ENCODE data around the gene IKZF1.
A peak's percentile ranks its signal among the peaks of the same experiment; 100 is the strongest.

IKZF1 gene

DNA sequence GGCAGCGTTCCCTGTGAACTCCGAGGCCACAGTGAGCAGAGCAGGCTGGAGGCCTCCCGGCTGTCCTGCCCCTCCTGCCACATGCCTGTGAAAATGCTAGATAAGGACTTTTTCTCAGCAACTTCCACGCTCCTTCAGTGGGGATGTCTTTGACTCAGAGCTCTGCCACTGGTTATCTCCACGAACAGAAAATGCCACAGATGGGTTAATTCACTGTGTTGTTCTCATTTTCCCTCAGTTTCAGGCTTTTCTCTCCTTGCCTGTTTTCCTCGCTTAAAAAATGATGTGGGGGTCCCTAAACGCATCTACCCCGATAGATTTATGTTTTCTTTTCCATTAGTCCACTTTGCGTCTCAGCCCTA, 51.3 kb downstream of the IKZF1 start:
- no peak for DNase-seq (ENCODE audit: low read depth in 2 of 2)

DNA sequence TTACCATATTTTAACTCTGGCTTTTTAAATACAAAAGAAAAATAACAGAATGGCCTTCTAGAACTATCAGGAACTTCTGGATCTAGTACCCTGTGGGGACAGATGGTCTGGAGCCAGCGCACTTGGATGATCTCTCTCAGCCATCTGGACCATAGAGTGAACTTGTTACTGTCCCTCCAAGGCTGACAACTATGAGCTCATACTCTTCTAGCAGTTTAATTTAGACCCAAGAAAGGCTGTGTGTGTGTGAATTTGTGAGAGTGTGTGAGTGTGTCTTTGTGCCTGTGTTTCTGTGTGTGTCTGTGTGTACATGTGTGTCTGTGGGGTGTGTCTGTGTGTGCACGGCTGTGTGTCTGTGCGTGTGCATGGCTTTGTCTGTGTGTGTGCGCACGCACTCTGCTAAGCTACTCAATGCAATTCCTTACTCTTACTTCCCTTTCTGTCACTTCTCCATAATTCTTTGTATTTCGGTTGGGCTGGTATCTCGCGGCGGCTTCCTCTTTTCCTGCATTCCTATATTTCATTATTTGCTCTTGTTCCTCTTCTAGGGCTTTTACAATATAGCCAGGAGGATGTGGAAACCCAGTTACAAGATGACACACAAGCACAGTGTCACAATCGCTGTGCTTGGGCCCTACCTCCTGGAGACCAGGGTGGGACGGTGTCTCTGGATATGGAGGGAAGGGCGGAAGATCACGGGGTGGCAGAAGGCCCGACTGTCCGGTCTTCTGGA, 51.9 kb downstream of the IKZF1 start:
- DNase-seq (ENCODE audit: low read depth in 2 of 2) = no peak

DNA sequence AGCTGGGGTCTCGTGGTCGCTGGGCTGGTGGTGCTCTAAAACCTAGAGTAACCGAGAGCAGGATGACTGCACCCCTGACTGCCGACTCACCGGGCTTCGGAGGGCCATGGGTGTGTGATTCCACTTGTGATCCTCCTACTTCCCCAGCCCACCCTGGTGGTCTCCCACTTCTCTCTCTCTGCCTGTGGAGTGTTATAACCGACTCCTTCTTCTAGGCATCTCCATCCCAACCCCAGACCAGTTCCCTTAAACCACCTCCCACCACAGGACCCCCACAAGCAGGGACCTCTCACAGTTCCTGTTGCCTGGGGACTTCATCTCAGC, 52.4 kb downstream of the IKZF1 start:
- no peak for DNase-seq (ENCODE audit: low read depth in 2 of 2)

DNA sequence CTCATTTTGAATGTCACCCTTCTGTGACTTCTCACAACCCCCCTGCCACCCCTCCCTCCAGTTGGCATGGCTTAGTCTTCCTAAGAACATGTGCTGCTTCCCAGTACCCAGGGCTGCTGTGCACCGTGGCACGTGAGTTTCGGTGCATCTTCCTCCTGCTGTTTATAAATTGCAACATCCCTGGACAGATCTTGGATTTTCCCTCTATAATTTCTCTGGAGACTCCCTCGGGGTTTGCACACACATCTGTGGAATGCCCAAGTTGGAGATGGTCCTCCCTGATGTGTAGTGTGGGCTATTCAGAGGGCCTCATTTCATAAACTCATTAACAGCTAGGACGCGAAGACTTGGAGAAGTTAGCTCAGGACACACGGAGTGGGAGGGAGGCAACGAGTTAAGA, 52.9 kb downstream of the IKZF1 start:
- DNase-seq (ENCODE audit: low read depth in 2 of 2) = no peak

DNA sequence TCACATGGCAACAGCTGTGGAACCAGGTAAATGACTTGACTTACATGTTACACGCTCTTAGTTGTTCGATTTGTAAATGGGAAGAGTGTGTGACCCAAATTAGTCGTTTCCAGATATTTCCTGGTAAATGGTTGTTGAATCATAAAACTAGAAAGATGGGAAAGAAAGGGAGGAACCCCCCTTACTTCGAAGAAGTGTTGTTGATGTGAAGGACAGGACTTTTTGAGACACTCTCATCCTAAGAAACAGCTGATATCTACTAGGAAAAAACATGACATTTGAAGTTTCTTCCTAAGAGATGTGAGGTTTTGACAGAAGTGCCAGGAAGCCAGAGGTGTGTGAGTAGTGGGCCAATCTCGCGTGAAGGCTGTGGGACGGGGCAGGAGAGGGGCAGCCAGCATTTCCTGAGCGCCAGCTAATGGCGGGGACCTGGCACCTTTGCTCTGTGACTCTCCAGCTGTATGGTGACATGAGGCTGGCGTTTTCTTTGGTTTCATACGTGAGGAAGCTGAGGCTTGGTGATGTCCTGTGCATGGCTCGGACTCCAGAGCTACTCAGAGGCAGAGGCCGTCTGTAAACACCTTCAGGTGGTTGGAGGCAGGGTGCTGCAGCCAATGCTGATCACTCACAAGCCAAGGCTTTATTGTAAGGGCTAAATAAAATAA, 53.7 kb downstream of the IKZF1 start:
- DNase-seq (ENCODE audit: low read depth in 2 of 2) = no peak

DNA sequence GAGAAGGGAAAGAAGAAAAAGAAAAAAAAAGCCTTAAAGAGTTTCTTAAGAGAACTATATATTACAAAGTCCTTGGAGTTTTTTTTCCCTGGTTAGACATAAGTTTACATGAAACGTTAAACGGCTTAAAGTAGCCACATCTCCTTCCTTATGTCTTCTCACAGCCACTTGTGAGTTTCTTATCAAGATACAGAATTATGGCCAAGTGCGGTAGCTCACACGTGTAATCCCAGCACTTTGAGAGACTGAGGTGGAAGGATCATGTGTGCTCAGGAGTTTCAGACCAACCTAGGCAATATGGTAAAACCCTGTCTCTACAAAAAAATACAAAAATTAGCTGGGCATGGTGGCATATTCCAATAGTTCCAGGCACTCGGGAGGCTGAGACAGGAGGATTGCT, 54.3 kb downstream of the IKZF1 start:
- no peak for DNase-seq (ENCODE audit: low read depth in 2 of 2)

DNA sequence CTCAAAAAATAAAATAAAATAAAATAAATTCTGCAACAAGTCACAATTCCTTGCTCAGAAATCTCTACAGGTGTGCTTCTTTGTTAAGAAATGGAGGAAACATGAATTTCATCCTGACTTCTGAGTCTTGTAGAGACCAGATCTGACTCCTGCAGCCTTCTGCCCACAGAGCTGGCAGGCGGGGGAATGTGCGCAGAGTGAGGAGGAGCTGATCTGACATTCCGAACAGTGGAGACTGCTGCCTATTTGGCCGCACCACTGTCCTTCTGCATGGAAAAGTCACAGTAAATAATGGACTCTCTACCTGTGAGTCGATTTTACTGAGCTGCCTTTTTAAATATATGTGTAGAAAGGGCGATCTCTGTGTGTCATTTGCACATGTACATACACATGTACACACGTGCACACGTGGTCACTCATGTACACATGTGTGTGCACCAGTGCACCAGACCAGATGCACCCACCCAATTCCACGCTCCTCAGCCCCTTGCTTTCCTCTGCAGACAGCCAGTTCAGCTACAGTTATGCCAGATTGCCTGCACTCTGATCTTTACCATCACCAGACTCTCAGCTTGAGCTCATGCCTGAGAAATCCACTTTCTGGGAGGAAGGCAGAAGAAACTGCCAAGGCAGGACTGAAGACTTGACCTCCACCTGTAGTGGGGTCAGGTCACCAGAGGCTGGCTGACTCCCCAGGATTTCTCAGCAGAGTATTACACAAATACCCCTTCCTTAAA, 54.9 kb downstream of the IKZF1 start:
- DNase-seq (ENCODE audit: low read depth in 2 of 2) = no peak

DNA sequence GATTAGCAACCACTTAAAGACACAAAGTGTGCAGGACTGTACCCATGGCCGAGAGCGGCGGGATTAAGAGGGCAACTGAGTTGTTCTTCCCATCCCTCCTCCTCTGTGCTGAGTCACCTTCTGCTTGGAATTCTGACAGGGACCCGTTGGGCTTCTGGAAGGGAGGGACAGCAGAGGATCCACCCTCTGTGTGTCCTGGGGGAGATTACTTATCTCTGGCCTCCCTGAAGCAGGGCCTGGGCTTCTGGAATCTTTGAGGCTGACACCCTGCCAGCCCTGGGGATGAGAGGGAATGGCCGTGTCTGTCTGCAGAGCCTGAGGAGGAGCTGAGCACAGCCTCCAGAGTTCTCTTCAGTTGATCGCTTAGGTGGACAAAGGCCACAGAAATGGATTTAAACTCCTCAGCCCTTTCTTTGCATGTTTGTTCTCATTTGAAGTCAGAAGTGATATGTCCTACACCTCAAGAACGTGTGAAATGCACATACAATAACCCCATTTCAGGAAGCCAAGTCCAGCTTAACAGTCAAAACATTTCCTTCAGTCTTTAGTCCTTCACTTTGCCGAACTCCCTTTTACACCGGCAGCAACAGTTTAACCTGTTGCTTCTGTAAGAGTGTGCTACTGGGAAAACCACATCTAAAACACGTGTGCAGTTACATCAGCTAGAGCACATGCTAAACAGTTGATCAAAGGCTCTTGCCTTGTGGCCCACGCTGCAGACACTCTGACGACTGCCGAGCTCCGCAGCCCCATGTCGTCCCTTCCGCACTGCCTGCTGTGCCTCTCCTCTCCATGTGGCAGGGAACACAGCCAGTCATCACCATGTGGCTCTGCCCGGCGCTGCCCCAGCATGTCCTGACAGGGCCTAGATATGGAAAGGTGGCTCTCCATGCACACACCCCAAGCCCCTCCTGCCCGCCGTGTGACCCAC, 55.7 kb downstream of the IKZF1 start:
- DNase-seq (ENCODE audit: low read depth in 2 of 2) = peak; percentile 65 to 68

DNA sequence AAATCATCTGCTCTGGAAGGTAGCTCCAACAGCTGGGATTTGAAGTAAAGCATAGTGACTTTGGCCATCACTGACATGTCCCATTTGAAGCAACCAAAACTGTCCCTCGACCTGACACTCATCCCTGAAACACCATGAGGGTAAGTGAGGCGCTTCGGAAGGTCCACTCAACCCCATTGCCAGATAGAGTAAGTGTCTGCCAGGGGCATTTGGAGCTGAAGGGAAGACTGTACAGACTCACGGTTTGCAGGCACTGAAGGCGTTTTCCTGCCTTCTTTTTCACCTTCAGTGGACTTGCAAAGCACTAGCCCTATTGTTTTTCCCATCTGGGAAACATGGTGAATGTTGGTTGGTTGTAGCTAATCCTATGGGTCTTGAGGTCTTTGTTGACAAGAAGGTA, 57.6 kb downstream of the IKZF1 start:
- DNase-seq (ENCODE audit: low read depth in 2 of 2) = no peak

DNA sequence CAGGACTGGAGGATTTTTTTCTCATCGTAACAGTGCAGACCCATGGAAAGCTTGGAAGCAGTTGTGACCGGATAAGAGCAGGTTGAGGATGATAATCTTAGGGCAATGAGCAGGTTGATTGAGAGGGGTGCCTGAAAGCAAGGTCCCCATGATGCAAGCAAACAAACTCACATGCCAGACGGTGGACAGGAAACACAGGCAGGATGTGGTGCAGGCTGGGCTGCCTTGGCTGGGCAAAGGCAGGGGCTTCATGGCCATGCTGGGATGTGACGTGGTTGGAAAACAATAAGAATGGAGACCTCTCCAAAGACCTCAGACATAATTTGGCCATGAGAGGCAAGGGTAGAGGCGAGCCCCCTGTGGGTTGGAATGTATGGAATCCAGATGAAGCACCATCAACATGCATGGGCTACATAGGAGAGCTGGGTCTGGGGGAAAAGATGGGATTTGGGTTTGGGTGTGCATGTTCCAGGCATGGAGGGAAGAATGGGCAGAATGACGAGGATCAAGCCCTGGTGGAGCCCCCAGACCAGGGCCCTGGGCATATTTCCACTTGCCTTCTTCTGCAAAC, 58.3 kb downstream of the IKZF1 start:
- no peak for DNase-seq (ENCODE audit: low read depth in 2 of 2)

DNA sequence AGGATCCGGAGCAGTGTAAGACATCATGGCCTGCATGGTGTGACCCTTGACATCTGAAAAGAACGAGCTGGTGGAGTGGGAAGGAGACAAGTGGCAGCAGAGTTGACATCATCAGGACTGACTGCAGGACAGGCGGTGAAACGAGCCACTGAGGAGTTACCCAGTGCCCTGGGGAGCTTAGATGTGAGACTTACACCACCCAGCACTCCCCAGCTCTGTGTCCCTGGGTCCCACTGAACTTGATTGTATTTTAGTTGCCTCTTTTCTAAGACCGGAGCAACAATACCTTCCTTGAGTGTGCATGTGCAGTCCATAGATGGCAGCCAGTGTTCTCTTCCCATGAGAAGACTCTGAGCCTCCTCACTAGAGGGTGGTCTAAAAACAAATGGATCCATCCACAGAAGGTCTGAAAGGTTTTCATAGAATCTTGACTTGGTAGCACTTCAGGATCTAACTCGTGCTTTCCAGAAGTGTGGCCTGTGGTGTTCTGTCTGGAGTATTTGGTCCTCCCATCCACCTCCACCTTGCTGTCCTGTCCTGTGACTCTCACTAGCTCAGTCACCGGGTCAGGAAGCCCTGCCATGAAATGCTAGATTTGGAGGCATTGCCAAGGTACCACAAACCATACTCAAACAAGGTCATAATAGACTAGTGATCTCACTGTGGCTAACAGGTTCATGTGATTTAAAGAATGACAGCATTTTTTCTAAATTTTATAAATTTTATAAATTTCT, 59.0 kb downstream of the IKZF1 start:
- DNase-seq (ENCODE audit: low read depth in 2 of 2) = no peak

DNA sequence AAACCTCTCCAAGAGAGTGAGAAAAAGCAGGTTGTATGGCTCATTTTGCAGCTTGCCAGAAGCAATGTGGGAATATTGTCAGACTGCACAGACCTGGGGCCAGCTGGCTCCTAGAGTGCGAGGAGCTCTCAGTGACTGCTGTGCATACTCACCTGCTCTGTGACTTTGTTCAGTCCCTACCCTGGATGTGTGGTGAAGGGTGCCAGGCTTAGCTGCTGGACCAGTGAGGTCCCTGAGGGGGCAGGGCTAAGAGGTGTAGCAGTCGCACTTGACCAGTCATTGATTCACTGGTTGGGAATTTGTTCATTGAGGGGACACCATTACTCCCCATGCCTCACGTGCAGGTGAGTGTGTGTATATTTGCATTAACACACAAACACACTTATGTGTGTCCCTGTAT, 60.1 kb downstream of the IKZF1 start:
- DNase-seq (ENCODE audit: low read depth in 2 of 2) = no peak

DNA sequence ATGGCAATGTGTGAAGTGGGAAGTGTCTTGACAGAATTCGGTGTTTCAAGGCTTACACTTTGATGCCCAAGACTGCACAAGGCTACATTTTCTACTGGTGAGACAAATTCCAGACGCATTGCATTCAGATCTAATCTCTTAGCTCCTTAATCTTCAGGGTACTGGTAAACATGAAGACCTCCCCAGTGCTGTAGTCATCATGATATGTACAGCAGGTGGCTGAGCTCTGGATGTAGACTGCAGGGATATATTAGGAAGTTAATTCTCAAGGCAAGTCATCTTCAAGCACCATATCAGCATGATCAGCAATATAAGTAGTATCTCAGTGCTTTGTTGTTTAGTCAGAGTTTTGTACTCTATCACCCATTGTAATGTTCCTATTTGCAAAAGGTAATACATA, 61.8 kb downstream of the IKZF1 start:
- DNase-seq (ENCODE audit: low read depth in 2 of 2) = no peak

DNA sequence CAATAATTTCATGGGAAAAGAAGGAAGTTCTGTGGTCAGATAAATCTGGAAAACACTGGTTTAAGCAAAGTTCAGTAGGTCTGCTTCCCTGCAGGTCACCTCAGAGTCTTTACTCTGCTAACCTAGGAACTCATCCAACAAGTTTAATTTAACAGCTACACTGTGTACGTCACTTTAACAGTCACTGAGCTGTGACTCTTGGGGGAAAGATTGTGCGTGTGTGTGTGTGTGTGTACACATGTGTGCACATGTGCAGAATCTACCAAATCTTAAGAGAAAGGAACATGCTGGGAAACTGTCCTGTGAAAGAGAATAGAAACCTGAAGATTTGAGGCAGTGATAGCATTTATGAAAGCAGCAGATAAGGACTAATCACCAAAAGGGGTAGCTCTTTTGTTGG, 62.6 kb downstream of the IKZF1 start:
- DNase-seq (ENCODE audit: low read depth in 2 of 2) = no peak

DNA sequence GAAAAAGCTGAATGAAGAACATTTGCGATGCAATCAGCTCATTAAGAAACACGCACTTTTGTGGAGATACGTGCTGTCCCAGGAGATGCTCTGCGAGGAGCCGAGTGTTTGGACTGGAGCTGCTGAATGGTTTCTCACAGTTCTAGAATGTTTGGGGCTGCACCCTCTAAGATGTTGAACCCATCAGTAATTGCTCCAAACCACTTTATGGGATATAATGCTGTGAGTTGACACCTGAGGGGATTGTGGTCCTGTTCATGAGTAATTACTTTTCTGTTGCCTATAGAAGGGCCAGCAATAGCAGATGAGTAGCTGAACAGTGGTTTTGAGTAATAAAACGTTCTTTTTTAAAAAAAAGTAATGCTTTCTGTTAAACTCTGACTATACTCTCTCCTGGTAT, 63.1 kb downstream of the IKZF1 start:
- DNase-seq (ENCODE audit: low read depth in 2 of 2) = no peak

DNA sequence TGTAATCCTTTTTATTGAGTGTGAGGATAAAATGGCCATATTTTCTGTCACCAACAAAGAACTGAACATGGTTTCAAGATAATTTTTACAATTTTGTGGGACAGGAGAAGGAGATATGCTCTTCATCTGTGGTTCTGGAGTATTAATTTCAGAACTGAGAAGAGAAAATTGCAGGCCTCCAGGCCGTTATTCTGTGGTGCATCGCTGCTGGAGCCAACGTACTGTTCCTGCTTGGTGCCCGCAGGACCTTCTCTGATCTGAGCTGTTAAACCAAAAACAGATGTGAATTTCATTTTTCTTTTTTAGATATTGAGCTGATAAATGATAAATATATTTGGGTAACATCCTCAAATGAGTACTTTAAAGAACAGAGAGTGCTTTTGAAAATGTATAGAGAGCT, 63.9 kb downstream of the IKZF1 start:
- DNase-seq (ENCODE audit: low read depth in 2 of 2) = no peak

DNA sequence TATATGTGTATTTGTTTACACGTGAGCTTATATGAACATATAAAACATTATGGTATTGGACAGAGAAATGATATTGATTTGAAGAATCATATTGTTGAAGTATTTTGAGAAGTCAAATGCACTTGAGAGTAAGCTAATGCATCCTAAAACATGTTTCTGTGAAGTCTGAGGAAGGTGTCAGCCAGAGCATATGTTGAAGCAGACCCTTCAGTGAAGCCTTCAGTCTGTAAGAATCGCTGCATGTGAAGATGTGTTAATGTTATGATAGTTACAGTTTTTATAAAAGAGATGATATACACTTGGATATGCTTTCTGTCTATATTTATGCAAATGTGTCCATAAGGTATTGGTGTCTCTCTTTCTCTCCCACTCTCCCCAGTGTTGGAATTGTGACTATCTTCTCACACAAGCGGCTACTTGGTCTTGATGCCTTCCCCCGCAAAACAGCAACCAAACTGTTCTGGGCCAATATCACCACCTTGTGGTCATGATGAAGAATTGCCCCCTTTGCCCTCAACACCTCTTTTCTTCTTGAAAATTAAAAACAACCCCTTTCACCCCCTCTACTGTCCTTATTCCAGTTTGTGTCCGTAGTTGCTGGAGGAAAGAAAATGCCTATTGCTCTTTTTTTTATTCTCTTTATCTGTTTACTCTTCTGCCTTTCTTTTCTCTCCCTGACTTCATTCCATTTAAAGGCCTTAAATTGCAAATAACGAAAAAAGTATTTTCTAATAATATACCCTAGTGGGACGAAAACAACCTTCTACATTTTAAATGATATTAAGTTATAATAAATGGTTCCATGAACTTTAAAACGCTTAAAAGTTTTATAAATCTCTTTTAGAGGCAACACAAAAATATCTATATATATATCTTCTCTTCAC, 64.9 kb downstream of the IKZF1 start:
- DNase-seq (ENCODE audit: low read depth in 2 of 2) = no peak

DNA sequence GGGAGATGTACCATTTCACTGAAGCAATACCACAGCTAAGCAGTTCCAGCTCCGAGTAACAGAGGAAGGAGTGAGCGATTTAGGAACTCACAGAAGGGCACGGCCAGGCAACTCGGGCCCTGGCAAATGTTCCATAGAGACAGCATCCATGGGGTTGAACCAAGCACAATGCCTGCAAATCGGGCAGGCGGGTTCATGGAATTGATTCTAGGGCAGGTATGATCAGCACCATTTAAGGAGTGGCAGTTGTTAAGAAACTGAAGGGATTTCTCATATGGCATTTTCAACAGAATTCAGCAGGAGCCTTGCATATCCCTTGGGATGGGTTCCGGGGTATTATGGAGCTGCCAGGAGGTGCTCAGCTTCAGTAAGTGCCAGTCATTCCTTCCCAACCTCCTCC, 66.4 kb downstream of the IKZF1 start:
- DNase-seq (ENCODE audit: low read depth in 2 of 2) = no peak

DNA sequence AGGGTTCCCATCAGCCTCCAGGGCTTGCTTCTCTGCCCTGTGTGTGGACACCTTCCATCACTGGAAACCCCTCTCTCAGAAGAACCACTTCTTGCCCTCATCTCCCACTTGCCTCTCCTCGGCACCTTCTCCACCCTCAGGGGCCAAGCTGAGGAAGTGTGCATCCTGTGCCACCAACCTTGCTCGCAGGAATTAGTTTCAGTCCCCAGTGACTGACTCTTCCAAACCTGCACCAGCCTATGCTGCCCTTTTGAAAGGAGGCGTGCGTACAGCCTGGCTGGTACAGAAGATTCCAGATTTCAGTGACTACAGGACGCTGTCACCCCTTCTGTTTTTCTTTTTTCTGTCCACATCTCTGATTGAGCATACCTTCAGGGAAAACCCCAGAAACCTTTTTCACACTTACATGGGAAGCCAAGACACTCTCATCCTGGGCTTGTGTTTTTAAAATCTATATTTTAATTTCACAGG, 67.1 kb downstream of the IKZF1 start:
- DNase-seq (ENCODE audit: low read depth in 2 of 2) = no peak

DNA sequence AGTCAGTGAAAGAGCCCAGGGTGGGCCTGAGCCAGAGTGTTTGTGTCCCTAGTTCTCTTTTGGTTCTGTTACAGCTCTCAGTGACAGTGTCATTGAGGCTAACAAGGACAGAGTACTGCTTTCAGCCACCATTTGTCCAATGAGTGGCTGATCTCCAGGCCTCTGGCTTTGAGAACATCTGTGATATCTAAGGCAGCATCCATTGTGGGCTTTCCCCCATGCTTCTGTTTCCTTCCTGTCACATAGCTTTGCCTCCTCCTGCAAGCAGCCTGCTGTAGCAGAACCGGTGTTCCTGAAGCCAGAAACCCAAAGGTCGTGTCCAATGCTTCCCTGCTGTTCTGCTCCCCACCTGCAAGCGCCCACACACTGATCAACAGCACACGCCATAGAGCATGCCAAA, 68.4 kb downstream of the IKZF1 start:
- DNase-seq (ENCODE audit: low read depth in 2 of 2) = no peak
